Nephron progenitor cell (in vitro differentiated cells): Measurements from ENCODE around the gene TMEM212.

Source experiments
- DNase-seq: peaks from one replicate; pipeline ENCODE4 v3.0.0; 2021
- H3K27ac Mint-ChIP-seq: 2 replicates; pipeline ENCODE4 v1.8.0; 2021; ENCODE audit warnings: mild to moderate bottlenecking, moderate library complexity, mixed read lengths
- H3K27me3 Mint-ChIP-seq: 2 replicates; pipeline ENCODE4 v1.8.0; 2021; ENCODE audit warnings: mild to moderate bottlenecking, low read depth, mixed read lengths; ENCODE audit not compliant: poor library complexity
- H3K36me3 Mint-ChIP-seq: 2 replicates; pipeline ENCODE4 v1.8.0; 2021; ENCODE audit warnings: low read depth, mixed read lengths
- H3K4me1 Mint-ChIP-seq: 2 replicates; pipeline ENCODE4 v1.8.0; 2021; ENCODE audit warnings: mixed read lengths
- H3K4me3 Mint-ChIP-seq: 2 replicates; pipeline ENCODE4 v1.8.0; 2021; ENCODE audit warnings: mild to moderate bottlenecking, moderate library complexity, mixed read lengths
- H3K9me3 Mint-ChIP-seq: 2 replicates; pipeline ENCODE4 v1.8.0; 2021; ENCODE audit warnings: mild to moderate bottlenecking, moderate library complexity, mixed read lengths
- CTCF ChIP-seq: fragments of 200-600 bp; sonication (generic); IDR thresholded peaks from 2 replicates; pipeline ENCODE4 v1.5.0; 2021; ENCODE audit warnings: antibody characterized with exemption

The TMEM212 gene

GRCh38 chr3:171842864-171843518 is at the start of gene TMEM212:
Gene TMEM212 (plus strand): TSS chr3:171843349. CDS start chr3:171843384, 35 bp downstream.
- peaks cover 49% of the 10 kb centered on the region for H3K4me1 Mint-ChIP-seq
- H3K27ac Mint-ChIP-seq: no peak within 1 kb of the TSS
- no peak for DNase-seq
- H3K9me3 Mint-ChIP-seq: no peaks in the 10 kb centered on the region
- H3K27me3 Mint-ChIP-seq: peaks cover 5% of the 10 kb centered on the region
- TF ChIP-seq CTCF: no peak
- H3K4me3 Mint-ChIP-seq: no peak within 1 kb of the TSS
- H3K36me3 Mint-ChIP-seq: no peaks in the 10 kb centered on the region

GRCh38 chr3:171796625-171797264 is 46.4 kb upstream of the TMEM212 start:
- H3K36me3 Mint-ChIP-seq: no peaks in the 10 kb centered on the region
- H3K9me3 Mint-ChIP-seq: no peaks in the 10 kb centered on the region
- no peaks in the 10 kb centered on the region for H3K27me3 Mint-ChIP-seq
- no peak overlapping the region for H3K4me3 Mint-ChIP-seq
- no peak overlapping the region for H3K27ac Mint-ChIP-seq
- DNase-seq: no peak
- H3K4me1 Mint-ChIP-seq: peaks cover 10% of the 10 kb centered on the region
- TF ChIP-seq CTCF: no peak

- H3K27ac Mint-ChIP-seq: no peak overlapping the region
- H3K4me3 Mint-ChIP-seq: no peak overlapping the region
- H3K36me3 Mint-ChIP-seq: no peaks in the 10 kb centered on the region
- TF ChIP-seq CTCF: no peak
- H3K4me1 Mint-ChIP-seq: peaks cover 5% of the 10 kb centered on the region
- H3K27me3 Mint-ChIP-seq: peaks cover 2% of the 10 kb centered on the region
- H3K9me3 Mint-ChIP-seq: no peaks in the 10 kb centered on the region
- no peak for DNase-seq
These were observed 45.9 kb upstream of the TMEM212 start for GRCh38 chr3:171797265-171797679.

- Mint-ChIP-seq H3K27me3 (peaks cover 5% of the 10 kb centered on the region), H3K27ac (no peak overlapping the region), H3K4me3 (no peak overlapping the region), H3K36me3 (no peaks in the 10 kb centered on the region), H3K9me3 (no peaks in the 10 kb centered on the region), H3K4me1 (no peaks in the 10 kb centered on the region)
- DNase-seq: no peak
- no peak for TF ChIP-seq CTCF
These were observed 45.3 kb upstream of the TMEM212 start for GRCh38 chr3:171797873-171798272.

- no peaks in the 10 kb centered on the region for H3K9me3 Mint-ChIP-seq
- no peaks in the 10 kb centered on the region for H3K4me1 Mint-ChIP-seq
- H3K27ac Mint-ChIP-seq: no peak overlapping the region
- DNase-seq: no peak
- TF ChIP-seq CTCF: no peak
- no peak overlapping the region for H3K4me3 Mint-ChIP-seq
- H3K36me3 Mint-ChIP-seq: no peaks in the 10 kb centered on the region
- peaks cover 5% of the 10 kb centered on the region for H3K27me3 Mint-ChIP-seq
These were observed 43.6 kb upstream of the TMEM212 start for GRCh38 chr3:171799501-171799900.
